Measurements from ENCODE around the gene CKS2. TPM values are rescaled to one million over a fixed set of nuclear protein-coding genes. Genes with fewer than 3 reads are reported as not detected.

The CKS2 gene
- total and polyA plus RNA-seq, 2 of the 8 experiments (the other 6 are each of a cell fraction or from before 2014, with no cell fraction given): 337 to 689 TPM

DNA sequence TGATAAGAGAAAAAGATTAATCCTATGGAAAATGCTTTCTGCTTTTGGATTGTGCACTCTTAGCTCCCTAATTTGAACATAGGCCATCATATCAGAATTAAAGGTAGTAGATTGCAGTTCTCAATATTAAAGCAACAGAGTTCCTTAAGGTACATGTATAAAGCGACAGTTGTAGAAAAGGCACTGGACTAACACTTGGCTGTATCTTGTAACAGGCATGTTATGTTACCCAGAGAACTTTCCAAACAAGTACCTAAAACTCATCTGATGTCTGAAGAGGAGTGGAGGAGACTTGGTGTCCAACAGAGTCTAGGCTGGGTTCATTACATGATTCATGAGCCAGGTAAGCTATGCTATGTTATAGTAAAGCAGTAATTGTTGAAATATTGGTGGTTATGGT is 4.0 kb downstream of the CKS2 start:
- no peaks in the 10 kb centered on the region for H3K27me3 ChIP-seq (replicated peaks in 1 of 4; ENCODE audit: control insufficient read depth in 3 of 4, extremely low read depth in 1 of 4, insufficient read depth in 3 of 4, low read length in 3 of 4)
- ChIA-PET CTCF (ENCODE audit: partially characterized antibody) (no interaction called here), POLR2A (ENCODE audit: partially characterized antibody) (interaction anchor here (0.8 to 3.2 kb wide), 4 partner anchors 9 to 137 kb away, joined by 3 to 19 read pairs (median 4); no protein-coding TSS in a partner anchor)
- H3K23me2 ChIP-seq (ENCODE audit: low read depth, low read length): peaks cover 2% of the 10 kb centered on the region; the same call in 1 of the 2 replicates
- H3K9ac ChIP-seq (replicated peaks in 1 of 4; ENCODE audit: extremely low read depth in 1 of 4, low read depth in 3 of 4, low read length in 3 of 4): peak overlapping the region in 2 of 4 experiments; percentile 9 to 16; a peak in 1 of 7 replicates
- no peak overlapping the region for H2AK5ac ChIP-seq (ENCODE audit: low read depth, low read length)
- H3K79me2 ChIP-seq (ENCODE audit: control insufficient read depth in 1 of 2, insufficient read depth in 2 of 2, low read length in 2 of 2): peaks cover 43 to 72% of the 10 kb centered on the region in 2 experiments
- peaks cover 6 to 47% (median 25%) of the 10 kb centered on the region in 4 experiments for H3K36me3 ChIP-seq (ENCODE audit: control insufficient read depth in 2 of 4, insufficient read depth in 4 of 4, low read length in 3 of 4)
- H3K14ac ChIP-seq (ENCODE audit: insufficient read length): no peak overlapping the region
- no peak overlapping the region for H4K91ac ChIP-seq (replicated peaks; ENCODE audit: insufficient read length, low read length)
- H3K4ac ChIP-seq (replicated peaks; ENCODE audit: insufficient read length, low read depth, low read length): no peak overlapping the region
- no peak overlapping the region for H3K23ac ChIP-seq (ENCODE audit: insufficient read length)
- WGBS, 2 experiments (ENCODE audit: extremely low coverage in 1 of 2, insufficient coverage in 1 of 2, insufficient read length in 1 of 2, insufficient replicate concordance in 2 of 2, low coverage in 1 of 2, low lambda C conversion rate in 2 of 2, missing lambda C conversion rate in 1 of 2): 95% methylated on average over 1 of the region's 1 CpG; no CpG with 5 or more reads in 1 of the 2 experiments
- peaks cover 0 to 8% (median 3%) of the 10 kb centered on the region in 4 experiments; a peak in 3 of 7 replicates for H3K4me1 ChIP-seq (replicated peaks in 1 of 4; ENCODE audit: control insufficient read depth in 3 of 4, insufficient read depth in 4 of 4, low read length in 3 of 4)
- no peaks in the 10 kb centered on the region for H3K9me3 ChIP-seq (ENCODE audit: insufficient read depth in 2 of 2, low read depth in 1 of 2, low read length in 1 of 2)
- H3K4me2 ChIP-seq (ENCODE audit: insufficient read depth in 1 of 2, low read depth in 2 of 2, low read length in 2 of 2): peak overlapping the region; percentile 58 to 67; a peak in 2 of 4 replicates
- no peak overlapping the region for H2BK20ac ChIP-seq (ENCODE audit: low read length)
- H3K18ac ChIP-seq (ENCODE audit: extremely low read depth, low read length): no peak overlapping the region
- peak overlapping the region in 1 of 4 experiments; percentile 100; a peak in 3 of 8 replicates for H3K4me3 ChIP-seq (ENCODE audit: extremely low read depth in 1 of 4, insufficient read depth in 2 of 4, low read depth in 3 of 4, low read length in 4 of 4)
- FAIRE-seq (no peak), DNase-seq (ENCODE audit: low read depth in 1 of 2, low spot score in 2 of 2) (no peak)
- H3K79me1 ChIP-seq (ENCODE audit: low read depth, low read length): no peaks in the 10 kb centered on the region; the same call in 1 of the 2 replicates
- H2AFZ ChIP-seq (ENCODE audit: low read length): no peak overlapping the region
- H2BK120ac ChIP-seq (replicated peaks; ENCODE audit: low read depth, low read length): no peak overlapping the region
- H4K5ac ChIP-seq (ENCODE audit: insufficient read length, low read depth, low read length): no peak overlapping the region
- no peak overlapping the region for H3K27ac ChIP-seq (ENCODE audit: low read depth, low read length)
- peaks cover 17 to 24% of the 10 kb centered on the region in 2 experiments for H4K20me1 ChIP-seq (replicated peaks in 1 of 2; ENCODE audit: control insufficient read depth in 1 of 2, insufficient read depth in 2 of 2, low read length in 2 of 2)
- no peak overlapping the region for H2BK15ac ChIP-seq (ENCODE audit: low read length)
- TF ChIP-seq NANOG (IDR thresholded peaks at IDR 0.05; ENCODE audit: insufficient read depth, low read depth, low read length, poor library complexity, severe bottlenecking) (no peak), SIN3A (conservative IDR thresholded peaks at IDR 0.05 in 1 of 2, IDR thresholded peaks at IDR 0.05 in 1 of 2; ENCODE audit: low read depth in 1 of 2, low read length in 2 of 2) (no peak), CEBPB (IDR thresholded peaks at IDR 0.05; ENCODE audit: low read depth, low read length) (no peak), YY1 (IDR thresholded peaks at IDR 0.05; ENCODE audit: low read depth, low read length) (no peak), ASH2L (IDR thresholded peaks at IDR 0.05; ENCODE audit: low read length) (no peak), POLR2AphosphoS5 (IDR thresholded peaks at IDR 0.05; ENCODE audit: low read depth, low read length) (no peak), SP2 (IDR thresholded peaks at IDR 0.05; ENCODE audit: low read length) (no peak), KDM1A (IDR thresholded peaks at IDR 0.05; ENCODE audit: borderline replicate concordance, low read length) (no peak), EZH2 (IDR thresholded peaks at IDR 0.05; ENCODE audit: low read depth, low read length, severe bottlenecking) (no peak), CTBP2 (IDR thresholded peaks at IDR 0.05; ENCODE audit: borderline replicate concordance, insufficient read depth, insufficient read length, low read length) (no peak)
- TF ChIP-seq, protein P1, sequence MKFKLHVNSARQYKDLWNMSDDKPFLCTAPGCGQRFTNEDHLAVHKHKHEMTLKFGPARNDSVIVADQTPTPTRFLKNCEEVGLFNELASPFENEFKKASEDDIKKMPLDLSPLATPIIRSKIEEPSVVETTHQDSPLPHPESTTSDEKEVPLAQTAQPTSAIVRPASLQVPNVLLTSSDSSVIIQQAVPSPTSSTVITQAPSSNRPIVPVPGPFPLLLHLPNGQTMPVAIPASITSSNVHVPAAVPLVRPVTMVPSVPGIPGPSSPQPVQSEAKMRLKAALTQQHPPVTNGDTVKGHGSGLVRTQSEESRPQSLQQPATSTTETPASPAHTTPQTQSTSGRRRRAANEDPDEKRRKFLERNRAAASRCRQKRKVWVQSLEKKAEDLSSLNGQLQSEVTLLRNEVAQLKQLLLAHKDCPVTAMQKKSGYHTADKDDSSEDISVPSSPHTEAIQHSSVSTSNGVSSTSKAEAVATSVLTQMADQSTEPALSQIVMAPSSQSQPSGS (IDR thresholded peaks at IDR 0.05; ENCODE audit: low read length): no peak
- H2BK5ac ChIP-seq (ENCODE audit: low read depth, low read length): no peak overlapping the region
- no peak overlapping the region for H2BK12ac ChIP-seq (ENCODE audit: low read depth, low read length)
- no peak overlapping the region for H4K8ac ChIP-seq (ENCODE audit: extremely low read depth, insufficient read depth, low read length)
- no peak overlapping the region for H3K56ac ChIP-seq (replicated peaks; ENCODE audit: insufficient read length, low read depth, low read length)

All from H1 (cell line).